Stomach (tissue), 19 donors: Measurements from ENCODE around the gene ZKSCAN3. TPM values are rescaled to one million over a fixed set of nuclear protein-coding genes. Genes with fewer than 3 reads are reported as not detected.
"Not testable (repeated sequence)": the region's sequence is repeated elsewhere in the genome, so short reads cannot be mapped to it uniquely, and the experiment has no call there.

Experiments
- DNase-seq, 2 donors: peaks; one replicate each; pipeline versions ENCODE4 v3.0.0 to v3.0.0-alpha.2; 2013 to 2019
- H3K27ac ChIP-seq, 5 donors: fragments of 200-600 bp in 4 of 5; sonication (generic) in 4 of 5; one replicate each; pipeline ENCODE4 v1.5.1; 2013 to 2019; ENCODE audit warnings: mild to moderate bottlenecking in 1 of 5, moderate library complexity in 1 of 5
- H3K27me3 ChIP-seq, 3 donors: fragments of 200-600 bp; sonication (generic); one replicate each; pipeline ENCODE4 v1.5.1; 2017 to 2019; ENCODE audit warnings: mixed run types in 1 of 3
- H3K36me3 ChIP-seq, 4 donors: fragments of 200-600 bp; sonication (generic); 1 replicate in 3 of 4; 2 replicates in 1 of 4; pipeline ENCODE4 v1.5.1; 2016 to 2019
- H3K4me1 ChIP-seq, 4 donors: fragments of 200-600 bp; sonication (generic); one replicate each; pipeline ENCODE4 v1.5.1; 2016 to 2019
- H3K4me3 ChIP-seq, 4 donors: fragments of 200-600 bp; sonication (generic) in 3 of 4; one replicate each; pipeline ENCODE4 v1.5.1; 2016 to 2019; ENCODE audit warnings: mild to moderate bottlenecking in 1 of 4
- H3K9me3 ChIP-seq, 4 donors: fragments of 200-600 bp; sonication (generic); one replicate each; pipeline ENCODE4 v1.5.1; 2016 to 2019
- EP300 ChIP-seq: sonication (generic); formaldehyde crosslinking; IDR thresholded peaks from one replicate; pipeline ENCODE4 v1.6.1; 2017; ENCODE audit warnings: antibody characterized with exemption
- POLR2A ChIP-seq, 4 donors: fragments of 450-650 bp; IDR thresholded peaks; one replicate each; pipeline ENCODE4 v1.6.1; 2016; ENCODE audit warnings: antibody characterized with exemption in 4 of 4, control low read depth in 2 of 4, mild to moderate bottlenecking in 1 of 4, moderate library complexity in 1 of 4
- POLR2AphosphoS5 ChIP-seq, 3 donors: sonication (generic); formaldehyde crosslinking; IDR thresholded peaks; one replicate each; pipeline ENCODE4 v1.6.1; 2016; ENCODE audit warnings: antibody characterized with exemption in 3 of 3
- WGBS, 5 donors: extraction: QIAGEN DNeasy Blood & Tissue Kit in 3 of 5; methylation state at CpG; one replicate each; pipeline versions ENCODE4 v1.1.5 to v1.1.7; 2013 to 2018; 5-methylcytosine and 5-hydroxymethylcytosine counted together
- intact Hi-C: fragments of 100-400 bp; cut with DNase I; formaldehyde crosslinking; loops from one replicate; pipeline ENCODE4 v1.15.1; 2023; ENCODE audit warnings: low total_unique reads
- long read RNA-seq, 10 donors: transcript quantifications; one replicate each; lab custom pipeline, GENCODE V29; 2026
- polyA plus RNA-seq, 3 donors: library from polyadenylated mRNA; stranded (reverse); fragments of 200-250 nt; gene quantifications; one replicate each; pipeline ENCODE4 v1.2.3, GENCODE V29; 2013
- total RNA-seq, 5 donors: library from RNA; depleted of rRNA; stranded (reverse); fragments of >200 nt; gene quantifications; one replicate each; pipeline versions ENCODE4 v1.1.0 to v1.2.3, GENCODE V29; 2014 to 2016
- TF ChIP-seq, protein P1 (sequence below), 7 experiments: fragments of 450-650 bp in 4 of 7; fragments of 200-600 bp in 3 of 7; sonication (generic) in 3 of 7; IDR thresholded peaks; one replicate each; pipeline ENCODE4 v1.5.1; 2016 to 2019; ENCODE audit warnings: antibody characterized with exemption in 7 of 7, control low read depth in 2 of 7, mild to moderate bottlenecking in 1 of 7
- donor health status: healthy with polysubstance abuse.
- donor health status: Bipolar disorder and iron deficiency.
- donor health status: healthy.

ZKSCAN3 gene
- 10 to 100 TPM in 1 of 5 donors, 1 to 10 TPM in 4; 2.3 to 31.2 (median 4.6) TPM for total RNA-seq
- 1 to 10 TPM in 2 of 3 donors, under 1 TPM in 1; 0.61 to 1.6 (median 1.0) TPM for polyA plus RNA-seq
- long read RNA-seq, donor 1, result 0 reads
- long read RNA-seq, donor 2, result 0 reads
- long read RNA-seq, donor 3, result 0 reads
- long read RNA-seq, donor 4, result 0 reads
- long read RNA-seq, donor 5, result 0 reads
- long read RNA-seq, donor 6, result 0 reads
- long read RNA-seq, donor 7, full-length matches to known transcripts, result 1 of 7 reads
- long read RNA-seq, donor 7, partial matches to known transcripts, result 6 of 7 reads
- long read RNA-seq, donor 7, other reads (novel, unspliced or antisense), result 0 of 7 reads
- long read RNA-seq, donor 8, result 0 reads
- long read RNA-seq, donor 9, result 0 reads
- long read RNA-seq, donor 10, result 0 reads

DNA sequence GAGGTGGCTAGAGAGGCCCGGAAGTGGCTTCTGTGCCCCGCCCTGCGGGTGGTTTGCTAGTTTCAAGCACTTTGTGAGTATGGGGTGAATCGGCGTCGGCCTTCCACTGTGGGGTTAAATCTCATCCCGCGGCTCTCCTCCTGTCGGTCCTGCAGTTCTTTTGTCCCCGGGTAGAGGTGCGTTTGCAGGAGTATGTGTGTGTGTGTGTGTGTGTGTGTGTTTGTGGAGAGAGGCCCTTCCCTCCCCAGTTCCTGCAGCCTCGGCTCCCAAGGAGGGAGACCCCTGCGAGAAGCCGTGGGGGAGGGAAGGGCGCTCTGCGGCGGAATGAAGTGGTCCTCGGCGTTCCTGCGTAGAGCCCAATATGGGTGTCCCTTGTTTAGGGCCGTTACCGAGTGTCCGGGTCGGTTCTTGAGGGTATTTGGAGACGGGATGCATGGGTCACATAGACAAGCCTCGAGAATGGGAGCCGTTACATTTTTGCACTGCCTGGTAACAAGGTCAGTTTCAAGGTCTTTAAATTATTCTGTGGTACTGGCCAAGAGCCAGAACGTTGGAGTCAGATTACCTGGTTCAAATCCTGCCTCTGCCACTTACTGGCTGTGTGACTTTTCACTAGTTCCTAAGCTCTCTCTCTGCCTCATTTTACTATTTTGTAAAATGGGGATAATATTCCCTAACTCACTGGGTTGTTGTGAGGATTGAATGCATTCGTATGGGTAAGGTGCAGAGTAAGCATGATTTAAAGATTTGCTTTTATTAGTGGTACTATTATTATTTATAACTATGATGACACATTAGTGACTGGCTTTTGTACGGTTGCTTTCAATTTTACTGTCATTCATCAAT lies at the start of gene ZKSCAN3:
Gene ZKSCAN3, plus strand, starts transcription at position 56 of the 846 bp plus-strand sequence. CDS start 9,640 bp downstream, outside the sequence.
- H3K27ac ChIP-seq, result peak within 1 kb of the TSS; percentile 75 to 89 (median 87)
- no peaks in the 10 kb centered on the region for H3K27me3 ChIP-seq
- H3K9me3 ChIP-seq, result no peaks in the 10 kb centered on the region
- DNase-seq, result peak; percentile 86 to 95
- H3K36me3 ChIP-seq, result no peaks in the 10 kb centered on the region
- H3K4me3 ChIP-seq, result peak within 1 kb of the TSS; percentile 61 to 92 (median 70)
- TF ChIP-seq, protein P1, sequence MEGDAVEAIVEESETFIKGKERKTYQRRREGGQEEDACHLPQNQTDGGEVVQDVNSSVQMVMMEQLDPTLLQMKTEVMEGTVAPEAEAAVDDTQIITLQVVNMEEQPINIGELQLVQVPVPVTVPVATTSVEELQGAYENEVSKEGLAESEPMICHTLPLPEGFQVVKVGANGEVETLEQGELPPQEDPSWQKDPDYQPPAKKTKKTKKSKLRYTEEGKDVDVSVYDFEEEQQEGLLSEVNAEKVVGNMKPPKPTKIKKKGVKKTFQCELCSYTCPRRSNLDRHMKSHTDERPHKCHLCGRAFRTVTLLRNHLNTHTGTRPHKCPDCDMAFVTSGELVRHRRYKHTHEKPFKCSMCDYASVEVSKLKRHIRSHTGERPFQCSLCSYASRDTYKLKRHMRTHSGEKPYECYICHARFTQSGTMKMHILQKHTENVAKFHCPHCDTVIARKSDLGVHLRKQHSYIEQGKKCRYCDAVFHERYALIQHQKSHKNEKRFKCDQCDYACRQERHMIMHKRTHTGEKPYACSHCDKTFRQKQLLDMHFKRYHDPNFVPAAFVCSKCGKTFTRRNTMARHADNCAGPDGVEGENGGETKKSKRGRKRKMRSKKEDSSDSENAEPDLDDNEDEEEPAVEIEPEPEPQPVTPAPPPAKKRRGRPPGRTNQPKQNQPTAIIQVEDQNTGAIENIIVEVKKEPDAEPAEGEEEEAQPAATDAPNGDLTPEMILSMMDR (IDR thresholded peaks at IDR 0.05), result no peak
- TF ChIP-seq EP300, result no peak
- TF ChIP-seq POLR2A (IDR thresholded peaks at IDR 0.05), result no peak
- peak; percentile 35 to 58 (median 46) for TF ChIP-seq POLR2AphosphoS5 (IDR thresholded peaks at IDR 0.05)
- intact Hi-C loops, result no loop called here
- WGBS, 5 donors, result 0 to 1% (median 1%) methylated on average over 28 to 30 of the region's 30 CpGs
- peaks cover 19 to 53% (median 33%) of the 10 kb centered on the region in 4 donors for H3K4me1 ChIP-seq

DNA sequence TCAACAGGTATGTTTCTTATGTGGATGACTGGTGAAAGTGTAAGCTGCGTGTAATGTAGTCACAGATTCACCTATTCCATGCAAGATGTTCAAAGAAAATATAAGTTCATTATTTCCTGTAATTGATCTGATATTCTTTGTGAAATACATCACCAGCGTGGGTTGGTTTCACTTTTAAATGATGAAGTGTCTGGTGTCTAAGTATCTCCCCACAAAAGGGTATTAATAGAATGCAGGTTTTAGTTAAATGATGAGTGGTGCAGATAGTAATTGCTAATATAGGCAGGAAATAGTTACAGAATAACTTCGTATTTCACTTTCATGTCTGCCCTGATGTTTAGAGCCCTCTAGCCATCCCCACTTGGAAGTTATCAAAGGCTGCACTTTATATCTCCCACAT lies 46.2 kb upstream of the ZKSCAN3 start:
- no peak overlapping the region for H3K27ac ChIP-seq
- no peak for TF ChIP-seq EP300
- TF ChIP-seq, protein P1 (IDR thresholded peaks at IDR 0.05), result no peak
- TF ChIP-seq POLR2A (IDR thresholded peaks at IDR 0.05), result no peak
- TF ChIP-seq POLR2AphosphoS5 (IDR thresholded peaks at IDR 0.05), result no peak
- peaks cover 9 to 38% (median 21%) of the 10 kb centered on the region in 4 donors for H3K36me3 ChIP-seq
- WGBS, 5 donors, result 78 to 89% (median 83%) methylated on average over 3 of the region's 3 CpGs
- intact Hi-C loops, result no loop called here
- H3K4me1 ChIP-seq, result no peaks in the 10 kb centered on the region
- no peak for DNase-seq
- H3K9me3 ChIP-seq, result peaks cover 0 to 26% (median 9%) of the 10 kb centered on the region in 4 donors
- no peaks in the 10 kb centered on the region for H3K27me3 ChIP-seq
- H3K4me3 ChIP-seq, result no peak overlapping the region

DNA sequence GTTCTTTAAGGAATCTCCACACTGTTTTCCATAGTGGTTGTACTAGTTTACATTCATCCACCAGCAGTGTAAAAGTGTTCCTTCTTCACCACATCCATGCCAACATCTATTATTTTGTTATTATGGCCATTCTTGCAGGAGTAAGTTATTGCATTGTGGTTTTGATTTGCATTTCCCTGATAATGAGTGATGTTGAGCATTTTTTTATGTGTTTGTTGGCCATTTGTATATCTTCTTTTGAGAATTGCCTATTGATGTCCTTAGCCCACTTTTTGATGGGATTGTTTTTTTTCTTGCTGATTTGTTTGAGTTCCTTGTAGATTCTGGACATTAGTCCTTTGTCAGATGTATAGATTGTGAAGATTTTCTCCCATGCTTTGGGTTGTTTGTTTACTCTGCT lies 43.4 kb upstream of the ZKSCAN3 start:
- H3K4me1 ChIP-seq, H3K27me3 ChIP-seq, DNase-seq, H3K4me3 ChIP-seq, intact Hi-C loops, H3K27ac ChIP-seq: not testable (repeated sequence)
- peaks cover 3 to 21% (median 7%) of the 10 kb centered on the region in 4 donors for H3K36me3 ChIP-seq
- H3K9me3 ChIP-seq, result peaks cover 0 to 36% (median 9%) of the 10 kb centered on the region in 4 donors

DNA sequence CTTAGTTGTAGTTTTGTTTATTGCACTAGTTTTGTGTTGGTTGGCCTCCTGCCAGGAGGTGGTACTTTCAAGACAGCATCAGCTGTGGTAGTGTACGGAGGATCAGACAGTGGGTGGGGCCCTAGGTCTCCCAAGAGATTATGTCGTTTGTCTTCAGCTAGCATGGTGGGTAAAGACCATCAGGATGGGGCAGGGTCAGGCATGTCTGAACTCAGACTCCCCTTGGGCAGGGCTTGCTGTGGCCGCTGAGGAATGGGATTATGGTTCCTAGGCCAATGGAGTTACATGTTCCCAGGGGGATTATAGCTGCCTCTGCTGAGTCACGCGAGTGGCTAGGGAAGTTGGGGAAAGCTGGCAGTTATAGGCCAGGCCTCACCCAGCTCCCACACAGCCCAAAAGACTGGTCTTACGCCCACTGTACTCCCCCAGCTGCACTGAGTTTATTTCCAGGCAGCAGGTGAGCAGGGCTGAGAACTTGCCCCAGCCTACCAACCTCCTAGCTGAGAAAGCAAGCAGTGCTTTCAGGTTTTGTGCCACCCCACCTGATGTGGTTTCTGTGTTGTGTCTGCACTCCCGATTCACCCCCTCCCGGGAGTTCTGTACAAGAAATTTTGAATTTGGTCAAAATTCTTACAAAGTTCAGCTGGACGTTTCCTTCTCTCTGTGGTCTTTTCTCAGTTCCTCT lies 38.5 kb upstream of the ZKSCAN3 start:
- Histone ChIP-seq H3K4me1 (no peaks in the 10 kb centered on the region), H3K27me3 (no peaks in the 10 kb centered on the region), H3K4me3 (no peak overlapping the region), H3K36me3 (peaks cover 0 to 25% (median 5%) of the 10 kb centered on the region in 4 donors), H3K27ac (no peak overlapping the region), H3K9me3 (peaks cover 0 to 32% (median 7%) of the 10 kb centered on the region in 4 donors)
- intact Hi-C loops, result no loop called here
- no peak for DNase-seq
- no peak for TF ChIP-seq POLR2A (IDR thresholded peaks at IDR 0.05)
- TF ChIP-seq EP300, result no peak
- TF ChIP-seq, protein P1 (IDR thresholded peaks at IDR 0.05), result no peak
- TF ChIP-seq POLR2AphosphoS5 (IDR thresholded peaks at IDR 0.05), result no peak
- WGBS, 5 donors, result 84 to 90% (median 85%) methylated on average over 9 of the region's 9 CpGs
